Measurements from ENCODE around the gene NDUFB7. TPM values are rescaled to one million over a fixed set of nuclear protein-coding genes. Genes with fewer than 3 reads are reported as not detected.
A peak's percentile ranks its signal among the peaks of the same experiment; 100 is the strongest.
"Not testable (repeated sequence)": the region's sequence is repeated elsewhere in the genome, so short reads cannot be mapped to it uniquely, and the experiment has no call there.

NDUFB7 gene
- total RNA-seq, 1 experiment from 2014 or later: 192 TPM

- Histone ChIP-seq H3K9me2 (ENCODE audit: insufficient read depth) (no peaks in the 10 kb centered on the region), H3K36me3 (ENCODE audit: low read depth) (peaks cover 14% of the 10 kb centered on the region; the same call in 1 of the 2 replicates), H3K4me2 (no peak overlapping the region), H3K27me3 (ENCODE audit: insufficient read depth, low read depth) (no peaks in the 10 kb centered on the region), H2AFZ (no peak overlapping the region), H3K4me1 (replicated peaks; ENCODE audit: insufficient read depth) (peaks cover 9% of the 10 kb centered on the region), H3K9me3 (ENCODE audit: insufficient read depth, low read depth) (no peaks in the 10 kb centered on the region), H3K79me2 (ENCODE audit: low read depth) (peaks cover 39% of the 10 kb centered on the region), H3F3A (ENCODE audit: insufficient read depth, low read depth) (peaks cover 34% of the 10 kb centered on the region; the same call in 1 of the 2 replicates), H3K27ac (no peak overlapping the region), H4K20me1 (ENCODE audit: insufficient read depth) (peaks cover 34% of the 10 kb centered on the region), H3K4me3 (no peak overlapping the region)
- ChIA-PET CTCF (no interaction called here), POLR2A (ENCODE audit: unreplicated experiment) (no interaction called here)
- intact Hi-C loops (cut with micrococcal nuclease; ENCODE audit: unreplicated experiment): no loop called here
- BruUV-seq (replicated peaks): TSS peak; percentile 84
- TF ChIP-seq CTCF (conservative IDR thresholded peaks at IDR 0.05) (no peak), EZH2 (IDR thresholded peaks at IDR 0.05; ENCODE audit: low read depth) (no peak)
- peak in 1 of 2 experiments; percentile 30 for DNase-seq
Observed at GRCh38 chr19:14565765-14566711, 5.8 kb downstream of the NDUFB7 start.

- Histone ChIP-seq H3K27ac (no peak overlapping the region), H2AFZ (no peak overlapping the region), H3F3A (ENCODE audit: insufficient read depth, low read depth) (peaks cover 34% of the 10 kb centered on the region; the same call in 1 of the 2 replicates), H3K27me3 (ENCODE audit: insufficient read depth, low read depth) (no peaks in the 10 kb centered on the region), H3K4me2 (no peak overlapping the region), H3K4me1 (replicated peaks; ENCODE audit: insufficient read depth) (peaks cover 3% of the 10 kb centered on the region), H3K4me3 (no peak overlapping the region), H3K9me2 (ENCODE audit: insufficient read depth) (no peaks in the 10 kb centered on the region), H4K20me1 (ENCODE audit: insufficient read depth) (peaks cover 38% of the 10 kb centered on the region), H3K36me3 (ENCODE audit: low read depth) (peaks cover 14% of the 10 kb centered on the region; the same call in 1 of the 2 replicates), H3K9me3 (ENCODE audit: insufficient read depth, low read depth) (no peaks in the 10 kb centered on the region), H3K79me2 (ENCODE audit: low read depth) (peaks cover 39% of the 10 kb centered on the region)
- POLR2A ChIA-PET (ENCODE audit: unreplicated experiment): no interaction called here
- no TSS peak for BruUV-seq (replicated peaks)
- CTCF ChIA-PET: no interaction called here
- intact Hi-C loops (cut with micrococcal nuclease; ENCODE audit: unreplicated experiment): no loop called here
- DNase-seq: peak in 1 of 2 experiments; percentile 28
- TF ChIP-seq EZH2 (IDR thresholded peaks at IDR 0.05; ENCODE audit: low read depth) (no peak), CTCF (conservative IDR thresholded peaks at IDR 0.05) (no peak)
Observed at GRCh38 chr19:14565298-14565679, 6.6 kb downstream of the NDUFB7 start.

- H3K27me3 ChIP-seq (ENCODE audit: insufficient read depth, low read depth); intact Hi-C loops (cut with micrococcal nuclease; ENCODE audit: unreplicated experiment); H2AFZ ChIP-seq; POLR2A ChIA-PET (ENCODE audit: unreplicated experiment); H3K9me3 ChIP-seq (ENCODE audit: insufficient read depth, low read depth); CTCF ChIA-PET; H3K4me1 ChIP-seq (replicated peaks; ENCODE audit: insufficient read depth); H3K4me2 ChIP-seq; H3K9me2 ChIP-seq (ENCODE audit: insufficient read depth); H3K27ac ChIP-seq; H3K4me3 ChIP-seq; BruUV-seq (replicated peaks): not testable (repeated sequence)
- H3K36me3 ChIP-seq (ENCODE audit: low read depth): peaks cover 14% of the 10 kb centered on the region; the same call in 1 of the 2 replicates
- DNase-seq: peak in 1 of 2 experiments; percentile 28
- H4K20me1 ChIP-seq (ENCODE audit: insufficient read depth): peaks cover 39% of the 10 kb centered on the region
- H3K79me2 ChIP-seq (ENCODE audit: low read depth): peaks cover 39% of the 10 kb centered on the region
- peaks cover 33% of the 10 kb centered on the region; the same call in 1 of the 2 replicates for H3F3A ChIP-seq (ENCODE audit: insufficient read depth, low read depth)
Observed at GRCh38 chr19:14564652-14565297, 7.1 kb downstream of the NDUFB7 start.
